ENCODE data around the gene ZBTB20.

- TF ChIP-seq CTCF (IDR thresholded peaks at IDR 0.05 in 8 of 11, conservative IDR thresholded peaks at IDR 0.05 in 3 of 11): no peak
- TF ChIP-seq POLR2AphosphoS5 (IDR thresholded peaks at IDR 0.05): no peak
Measured at GRCh38 chr3:114405202-114405990, 741.7 kb downstream of the ZBTB20 start.

All from spleen (tissue), 7 donors.